PC-9 (cell line): Measurements from ENCODE around the gene TRAF3IP1. TPM values are rescaled to one million over a fixed set of nuclear protein-coding genes. Genes with fewer than 3 reads are reported as not detected.

Experiments
- BruUV-seq: library from RNA; stranded (reverse); fragments of 400-500 nt; replicated peaks from 2 replicates; lab custom pipeline; 2021; lab: Mats Ljungman, UMichigan
- CTCF ChIA-PET: fragments of 300-600 bp; sonication (Branson Sonifier 250); formaldehyde crosslinking; loops from one replicate; lab custom pipeline; 2022; ENCODE audit warnings: antibody characterized with exemption; lab: Charles Lee
- POLR2A ChIA-PET: fragments of 300-600 bp; sonication (Branson Sonifier 250); formaldehyde crosslinking; loops from one replicate; lab custom pipeline; 2022; ENCODE audit warnings: antibody characterized with exemption; ENCODE audit not compliant: unreplicated experiment; lab: Charles Lee
- DNase-seq, 2 experiments: peaks; one replicate each; pipeline versions ENCODE4 v3.0.0 to v3.0.0-alpha.2; 2015 to 2022; ENCODE audit warnings: mixed read lengths in 1 of 2
- H2AFZ ChIP-seq: fragments of 200-600 bp; sonication (generic); 2 replicates; pipeline ENCODE4 v1.8.1; 2017; ENCODE audit warnings: antibody characterized with exemption
- H3F3A ChIP-seq: fragments of 200-600 bp; sonication (generic); 2 replicates; pipeline ENCODE4 v1.8.1; 2017; ENCODE audit warnings: antibody characterized with exemption, mild to moderate bottlenecking, low read depth; ENCODE audit not compliant: insufficient read depth
- H3K27ac ChIP-seq: fragments of 200-600 bp; sonication (generic); 2 replicates; pipeline ENCODE4 v1.6.1; 2016; ENCODE audit warnings: mixed run types
- H3K27me3 ChIP-seq: fragments of 200-600 bp; sonication (generic); 2 replicates; pipeline ENCODE4 v1.6.1; 2016; ENCODE audit warnings: low read depth, mixed run types; ENCODE audit not compliant: insufficient read depth
- H3K36me3 ChIP-seq: fragments of 200-600 bp; sonication (generic); 2 replicates; pipeline ENCODE4 v1.6.1; 2016; ENCODE audit warnings: low read depth, mixed run types
- H3K4me1 ChIP-seq: fragments of 200-600 bp; sonication (generic); replicated peaks from 2 replicates; pipeline ENCODE4 v1.6.1; 2016; ENCODE audit warnings: mixed run types; ENCODE audit not compliant: insufficient read depth
- H3K4me2 ChIP-seq: fragments of 200-600 bp; sonication (generic); 2 replicates; pipeline ENCODE4 v1.6.1; 2017; ENCODE audit warnings: mixed run types
- H3K4me3 ChIP-seq: fragments of 200-600 bp; sonication (generic); 2 replicates; pipeline ENCODE4 v1.6.1; 2016; ENCODE audit warnings: mixed run types
- H3K79me2 ChIP-seq: fragments of 200-600 bp; sonication (generic); 2 replicates; pipeline ENCODE4 v1.6.1; 2017; ENCODE audit warnings: low read depth, mixed run types
- H3K9me2 ChIP-seq: fragments of 200-600 bp; sonication (generic); 2 replicates; pipeline ENCODE4 v1.8.1; 2017; ENCODE audit warnings: mild to moderate bottlenecking; ENCODE audit not compliant: insufficient read depth
- H3K9me3 ChIP-seq: fragments of 200-600 bp; sonication (generic); 2 replicates; pipeline ENCODE4 v1.8.1; 2016; ENCODE audit warnings: low read depth; ENCODE audit not compliant: insufficient read depth
- H4K20me1 ChIP-seq: fragments of 200-600 bp; sonication (generic); 2 replicates; pipeline ENCODE4 v1.8.1; 2017; ENCODE audit not compliant: insufficient read depth
- EZH2 ChIP-seq: fragments of 200-600 bp; sonication (generic); IDR thresholded peaks from 2 replicates; pipeline ENCODE4 v1.8.0; 2017; ENCODE audit warnings: antibody characterized with exemption, low read depth
- intact Hi-C: fragments of 100-400 bp; cut with micrococcal nuclease; formaldehyde crosslinking; loops from one replicate; pipeline ENCODE4 v1.10.0; 2022; ENCODE audit not compliant: unreplicated experiment
- total RNA-seq: library from RNA; stranded (reverse); gene quantifications from 2 replicates; pipeline ENCODE4 v1.2.3, GENCODE V29; 2021
- TF ChIP-seq, protein P1 (sequence below): fragments of 200-600 bp; sonication (generic); conservative IDR thresholded peaks from 2 replicates; pipeline ENCODE4 v1.6.1; 2017; ENCODE audit warnings: mixed run types, antibody characterized with exemption, mild to moderate bottlenecking, moderate library complexity

TRAF3IP1 gene
- total RNA-seq, 1 experiment from 2014 or later, result 51.7 TPM

DNA sequence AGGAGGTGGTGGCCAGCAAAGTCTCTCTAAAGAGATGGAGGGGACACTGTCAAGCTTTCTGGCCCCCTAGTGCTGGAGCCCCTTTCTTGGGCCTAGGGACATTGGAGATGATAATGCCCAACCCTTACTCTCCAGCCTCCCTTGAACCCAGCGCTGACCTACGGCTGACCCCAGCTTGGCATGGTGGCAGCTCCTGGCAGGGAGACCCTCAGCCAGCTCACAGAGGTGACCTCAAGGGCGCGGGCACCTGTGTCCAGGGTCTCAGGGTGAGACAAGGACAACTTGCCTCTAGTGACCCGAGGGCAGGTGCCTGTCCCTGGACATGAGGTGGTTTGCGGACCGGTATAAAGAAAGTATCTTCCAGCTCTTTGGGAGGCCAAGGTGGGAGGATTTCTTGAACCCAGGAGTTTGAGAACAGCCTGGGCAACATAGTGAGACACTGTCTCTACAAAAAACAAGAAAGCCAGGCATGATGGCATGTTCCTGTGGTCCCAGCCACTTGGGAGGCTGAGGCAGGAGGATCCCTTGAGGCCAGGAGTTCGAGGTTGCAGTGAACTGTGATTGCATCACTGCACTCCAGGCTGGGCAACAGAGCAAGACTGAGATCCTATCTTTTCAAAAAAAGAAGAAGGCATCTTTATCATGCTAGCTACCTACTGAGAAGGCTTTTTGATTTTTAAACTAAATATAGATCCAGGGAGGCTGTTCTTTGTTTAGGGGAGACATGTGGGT is 28.6 kb upstream of the TRAF3IP1 start:
- no peak overlapping the region for H3K27ac ChIP-seq
- intact Hi-C loops, result no loop called here

DNA sequence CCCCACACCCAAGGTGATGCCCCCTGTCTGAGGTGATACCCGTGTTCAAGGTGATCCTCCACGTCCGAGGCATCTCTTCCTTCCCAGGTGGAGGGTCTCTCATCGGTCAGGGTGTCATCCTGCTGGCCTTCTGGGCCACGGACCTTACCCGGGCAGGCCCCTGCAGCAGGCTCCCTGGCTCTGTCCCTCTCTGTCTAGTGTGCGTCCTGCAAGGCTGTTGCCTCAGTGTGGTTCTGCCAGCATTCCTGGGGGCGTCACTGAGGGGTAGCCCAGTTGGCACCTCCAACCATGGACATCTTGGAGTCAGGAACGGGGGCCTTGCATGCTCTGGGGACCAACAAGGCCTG is 26.3 kb upstream of the TRAF3IP1 start:
- no peak overlapping the region for H2AFZ ChIP-seq
- H3K36me3 ChIP-seq, result no peaks in the 10 kb centered on the region
- ChIA-PET CTCF (no interaction called here), POLR2A (no interaction called here)
- H3K9me3 ChIP-seq, result no peaks in the 10 kb centered on the region
- peaks cover 29% of the 10 kb centered on the region; the same call in 1 of the 2 replicates for H3K27me3 ChIP-seq
- no peaks in the 10 kb centered on the region; the same call in 1 of the 2 replicates for H4K20me1 ChIP-seq
- H3K4me2 ChIP-seq, result no peak overlapping the region
- no peaks in the 10 kb centered on the region for H3K79me2 ChIP-seq
- H3K27ac ChIP-seq, result no peak overlapping the region
- no peak overlapping the region for H3K4me3 ChIP-seq
- peaks cover 20% of the 10 kb centered on the region for H3K4me1 ChIP-seq
- no TSS peak for BruUV-seq
- DNase-seq, result no peak
- no peak for TF ChIP-seq EZH2
- TF ChIP-seq, protein P1, sequence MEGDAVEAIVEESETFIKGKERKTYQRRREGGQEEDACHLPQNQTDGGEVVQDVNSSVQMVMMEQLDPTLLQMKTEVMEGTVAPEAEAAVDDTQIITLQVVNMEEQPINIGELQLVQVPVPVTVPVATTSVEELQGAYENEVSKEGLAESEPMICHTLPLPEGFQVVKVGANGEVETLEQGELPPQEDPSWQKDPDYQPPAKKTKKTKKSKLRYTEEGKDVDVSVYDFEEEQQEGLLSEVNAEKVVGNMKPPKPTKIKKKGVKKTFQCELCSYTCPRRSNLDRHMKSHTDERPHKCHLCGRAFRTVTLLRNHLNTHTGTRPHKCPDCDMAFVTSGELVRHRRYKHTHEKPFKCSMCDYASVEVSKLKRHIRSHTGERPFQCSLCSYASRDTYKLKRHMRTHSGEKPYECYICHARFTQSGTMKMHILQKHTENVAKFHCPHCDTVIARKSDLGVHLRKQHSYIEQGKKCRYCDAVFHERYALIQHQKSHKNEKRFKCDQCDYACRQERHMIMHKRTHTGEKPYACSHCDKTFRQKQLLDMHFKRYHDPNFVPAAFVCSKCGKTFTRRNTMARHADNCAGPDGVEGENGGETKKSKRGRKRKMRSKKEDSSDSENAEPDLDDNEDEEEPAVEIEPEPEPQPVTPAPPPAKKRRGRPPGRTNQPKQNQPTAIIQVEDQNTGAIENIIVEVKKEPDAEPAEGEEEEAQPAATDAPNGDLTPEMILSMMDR, result no peak
- no peaks in the 10 kb centered on the region for H3K9me2 ChIP-seq
- intact Hi-C loops, result no loop called here
- peaks cover 21% of the 10 kb centered on the region for H3F3A ChIP-seq

More for the DNA sequence above, 28.6 kb upstream of the TRAF3IP1 start:
- BruUV-seq, result no TSS peak
- H3K27me3 ChIP-seq, result peaks cover 18% of the 10 kb centered on the region; the same call in 1 of the 2 replicates
- no peaks in the 10 kb centered on the region for H3K36me3 ChIP-seq
- POLR2A ChIA-PET, result interaction anchor here (0.5 to 0.8 kb wide), 3 partner anchors 10 to 375 kb away, joined by 3 to 7 read pairs (median 6); no protein-coding TSS in a partner anchor
- DNase-seq, result no peak
- peaks cover 32% of the 10 kb centered on the region for H3K4me1 ChIP-seq
- peaks cover 8% of the 10 kb centered on the region for H3K79me2 ChIP-seq
- no peak overlapping the region for H3K4me3 ChIP-seq
- peaks cover 28% of the 10 kb centered on the region for H3F3A ChIP-seq
- no peak overlapping the region for H2AFZ ChIP-seq
- H3K9me2 ChIP-seq, result no peaks in the 10 kb centered on the region
- no peaks in the 10 kb centered on the region for H3K9me3 ChIP-seq
- CTCF ChIA-PET, result no interaction called here
- no peak overlapping the region for H3K4me2 ChIP-seq
- TF ChIP-seq EZH2, result no peak
- TF ChIP-seq, protein P1, result no peak
- no peaks in the 10 kb centered on the region for H4K20me1 ChIP-seq

DNA sequence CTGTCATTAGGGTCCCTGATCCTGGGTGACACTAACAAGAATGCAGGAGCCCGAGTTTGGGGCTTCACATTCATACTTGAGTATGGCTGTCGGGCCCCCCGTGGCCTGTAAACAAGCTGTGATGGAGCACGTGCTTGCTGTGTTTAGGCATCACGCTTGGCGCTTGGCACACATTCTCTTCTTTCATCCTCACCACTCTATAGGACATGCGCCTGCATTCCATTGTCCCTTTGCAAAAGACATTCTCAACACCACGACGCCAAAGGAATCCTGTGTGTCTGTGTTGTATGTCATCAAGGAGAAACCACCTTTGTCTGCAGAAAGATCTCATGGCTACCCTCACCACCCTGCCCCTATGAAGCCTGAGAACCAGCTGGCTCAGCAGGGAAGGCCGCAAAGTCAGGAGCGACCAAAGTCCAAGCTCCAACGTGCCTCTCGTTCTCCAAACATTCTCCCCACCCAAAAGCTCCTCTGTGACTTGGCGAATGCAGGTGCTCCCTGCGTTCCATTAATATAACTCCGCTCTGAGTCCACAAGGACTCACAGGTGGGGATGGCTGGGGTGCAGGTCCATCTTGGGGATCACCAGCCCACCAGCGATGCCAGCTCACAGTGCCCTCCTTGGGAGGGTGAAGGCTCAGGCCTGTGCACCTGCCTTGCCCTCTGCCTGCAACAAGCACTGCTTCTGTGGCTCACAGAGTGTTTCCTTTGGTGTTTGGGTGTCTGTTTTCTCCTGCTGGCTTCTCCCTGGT is 25.8 kb upstream of the TRAF3IP1 start:
- Histone ChIP-seq H3K27me3 (peaks cover 29% of the 10 kb centered on the region; the same call in 1 of the 2 replicates), H3K9me3 (no peaks in the 10 kb centered on the region), H3K27ac (no peak overlapping the region), H3K79me2 (no peaks in the 10 kb centered on the region), H3K9me2 (no peaks in the 10 kb centered on the region), H2AFZ (no peak overlapping the region), H3F3A (peaks cover 16% of the 10 kb centered on the region), H3K36me3 (no peaks in the 10 kb centered on the region), H3K4me3 (no peak overlapping the region), H4K20me1 (no peaks in the 10 kb centered on the region; the same call in 1 of the 2 replicates), H3K4me2 (no peak overlapping the region), H3K4me1 (peaks cover 15% of the 10 kb centered on the region)
- DNase-seq, result no peak
- TF ChIP-seq, protein P1, result no peak
- no peak for TF ChIP-seq EZH2
- CTCF ChIA-PET, result no interaction called here
- POLR2A ChIA-PET, result no interaction called here
- intact Hi-C loops, result no loop called here
- BruUV-seq, result no TSS peak
